A549 (cell line): ENCODE data around the gene RTN4. TPM values are rescaled to one million over a fixed set of nuclear protein-coding genes. Genes with fewer than 3 reads are reported as not detected.
A peak's percentile ranks its signal among the peaks of the same experiment; 100 is the strongest.

Experiments used
- ATOH8 ChIP-seq: fragments of 250-450 bp; sonication (Bioruptor Pico); IDR thresholded peaks from 2 replicates; pipeline ENCODE4 v1.5.0; 2020; ENCODE audit warnings: low read depth, mild to moderate bottlenecking, moderate library complexity
- BHLHE40 ChIP-seq: IDR thresholded peaks from 2 replicates; pipeline ENCODE4 v1.6.1; 2012; ENCODE audit warnings: low read depth, low read length, inconsistent platforms
- CBX2 ChIP-seq: fragments of 200-600 bp; sonication (generic); IDR thresholded peaks from 2 replicates; pipeline ENCODE4 v1.6.1; 2016; ENCODE audit warnings: low read depth, mild to moderate bottlenecking, borderline replicate concordance
- CTCF ChIP-seq: fragments of >200 bp; sonication (Bioruptor Twin); formaldehyde crosslinking; IDR thresholded peaks from 3 replicates; pipeline ENCODE4 v1.5.1; 2016
- E2F6 ChIP-seq: IDR thresholded peaks from 2 replicates; pipeline ENCODE4 v1.6.1; 2012; ENCODE audit warnings: low read depth, borderline replicate concordance
- EHMT2 ChIP-seq: fragments of 200-600 bp; sonication (generic); IDR thresholded peaks from 2 replicates; pipeline ENCODE4 v1.6.1; 2016; ENCODE audit warnings: antibody characterized with exemption, low read depth, mild to moderate bottlenecking, moderate library complexity
- EP300 ChIP-seq, 2 experiments: fragments of >200 bp; sonication (Bioruptor Twin); formaldehyde crosslinking; IDR thresholded peaks; 2 replicates in 1 of 2; 3 replicates in 1 of 2; pipeline ENCODE4 v1.6.1; 2016 to 2017
- FOSB ChIP-seq: fragments of 250-450 bp; sonication (Bioruptor Pico); IDR thresholded peaks from 2 replicates; pipeline ENCODE4 v1.5.0; 2020; ENCODE audit warnings: mild to moderate bottlenecking, moderate library complexity
- HEYL ChIP-seq: fragments of 250-450 bp; sonication (Bioruptor Pico); IDR thresholded peaks from 2 replicates; pipeline ENCODE4 v1.8.0; 2021; ENCODE audit warnings: mild to moderate bottlenecking, moderate library complexity
- HOXA7 ChIP-seq: fragments of 250-450 bp; sonication (Bioruptor Pico); IDR thresholded peaks from 2 replicates; pipeline ENCODE4 v1.5.0; 2020; ENCODE audit warnings: mild to moderate bottlenecking, moderate library complexity
- HOXB13 ChIP-seq: fragments of 250-450 bp; sonication (Bioruptor Pico); IDR thresholded peaks from 2 replicates; pipeline ENCODE4 v1.5.0; 2020; ENCODE audit warnings: low read depth, mild to moderate bottlenecking, moderate library complexity
- JUN ChIP-seq, 2 experiments: fragments of >200 bp; sonication (Bioruptor Twin); formaldehyde crosslinking; IDR thresholded peaks; 2 replicates in 1 of 2; 3 replicates in 1 of 2; pipeline ENCODE4 v1.6.1; 2016 to 2017
- KDM1A ChIP-seq: fragments of 200-600 bp; sonication (generic); IDR thresholded peaks from 2 replicates; pipeline ENCODE4 v1.6.1; 2016; ENCODE audit warnings: low read depth, mild to moderate bottlenecking
- MAFK ChIP-seq: fragments of 450-650 bp; IDR thresholded peaks from 2 replicates; pipeline ENCODE4 v1.6.1; 2014; ENCODE audit not compliant: partially characterized antibody
- MAX ChIP-seq: IDR thresholded peaks from 2 replicates; pipeline ENCODE4 v1.6.1; 2012
- MAZ ChIP-seq: fragments of 150-350 bp; IDR thresholded peaks from 2 replicates; pipeline ENCODE4 v1.6.1; 2014; ENCODE audit warnings: antibody characterized with exemption, low read depth, low read length, borderline replicate concordance
- MYC ChIP-seq: IDR thresholded peaks from 2 replicates; pipeline ENCODE4 v1.6.1; 2012; ENCODE audit warnings: mild to moderate bottlenecking, inconsistent platforms, low read length, improper control_type of control experiment, borderline replicate concordance
- NFE2L2 ChIP-seq: fragments of 150-350 bp; conservative IDR thresholded peaks from 2 replicates; pipeline ENCODE4 v1.6.1; 2014; ENCODE audit warnings: low read length
- NR3C1 ChIP-seq: fragments of >200 bp; sonication (Bioruptor Twin); formaldehyde crosslinking; IDR thresholded peaks from 3 replicates; pipeline ENCODE4 v1.6.1; 2017
- PBX3 ChIP-seq: IDR thresholded peaks from 2 replicates; pipeline ENCODE4 v1.6.1; 2012
- PHF8 ChIP-seq: fragments of 200-600 bp; sonication (generic); IDR thresholded peaks from 2 replicates; pipeline ENCODE4 v1.6.1; 2016; ENCODE audit warnings: low read depth, mild to moderate bottlenecking, antibody characterized with exemption, moderate library complexity, borderline replicate concordance
- POLR2A ChIP-seq: IDR thresholded peaks from 2 replicates; pipeline ENCODE4 v1.6.1; 2012; ENCODE audit warnings: mild to moderate bottlenecking, low read length
- POLR2AphosphoS2 ChIP-seq: conservative IDR thresholded peaks from 2 replicates; pipeline ENCODE4 v1.6.1; 2012; ENCODE audit warnings: low read length, improper control_type of control experiment, inconsistent platforms
- RAD21 ChIP-seq, 2 experiments: fragments of >200 bp in 1 of 2; sonication (Bioruptor Twin) in 1 of 2; formaldehyde crosslinking in 1 of 2; IDR thresholded peaks in 1 of 2; conservative IDR thresholded peaks in 1 of 2; 2 replicates in 1 of 2; 3 replicates in 1 of 2; pipeline ENCODE4 v1.6.1; 2012 to 2018; ENCODE audit warnings: inconsistent platforms in 1 of 2
- RARB ChIP-seq: fragments of 250-450 bp; sonication (Bioruptor Pico); IDR thresholded peaks from 2 replicates; pipeline ENCODE4 v1.8.0; 2021; ENCODE audit warnings: mild to moderate bottlenecking, moderate library complexity
- RCOR1 ChIP-seq: fragments of 150-350 bp; IDR thresholded peaks from 2 replicates; pipeline ENCODE4 v1.6.1; 2014; ENCODE audit warnings: antibody characterized with exemption, low read length, low read depth
- REST ChIP-seq: fragments of 200-600 bp; sonication (generic); IDR thresholded peaks from 2 replicates; pipeline ENCODE4 v1.6.1; 2016; ENCODE audit warnings: antibody characterized with exemption, mild to moderate bottlenecking, moderate library complexity
- RNF2 ChIP-seq: fragments of 200-600 bp; sonication (generic); IDR thresholded peaks from 2 replicates; pipeline ENCODE4 v1.6.1; 2016; ENCODE audit warnings: low read depth, mild to moderate bottlenecking, antibody characterized with exemption, moderate library complexity, borderline replicate concordance
- SREBF2 ChIP-seq: fragments of 450-650 bp; IDR thresholded peaks from 2 replicates; pipeline ENCODE4 v1.6.1; 2014; ENCODE audit warnings: mild to moderate bottlenecking, moderate library complexity
- TFCP2L1 ChIP-seq: fragments of 250-450 bp; sonication (Bioruptor Pico); IDR thresholded peaks from 2 replicates; pipeline ENCODE4 v1.5.0; 2021; ENCODE audit warnings: mild to moderate bottlenecking
- USF2 ChIP-seq: fragments of 450-650 bp; IDR thresholded peaks from 2 replicates; pipeline ENCODE4 v1.6.1; 2014; ENCODE audit warnings: antibody characterized with exemption
- ZC3H11A ChIP-seq: fragments of 450-650 bp; IDR thresholded peaks from 2 replicates; pipeline ENCODE4 v1.6.1; 2014; ENCODE audit warnings: antibody characterized with exemption, mild to moderate bottlenecking
- ZFP36 ChIP-seq: fragments of 450-650 bp; IDR thresholded peaks from 2 replicates; pipeline ENCODE4 v1.6.1; 2014; ENCODE audit warnings: borderline replicate concordance; ENCODE audit not compliant: partially characterized antibody
- ZNF302 ChIP-seq: fragments of 250-450 bp; sonication (Bioruptor Pico); IDR thresholded peaks from 2 replicates; pipeline ENCODE4 v1.9.0; 2021; ENCODE audit warnings: inconsistent platforms, mild to moderate bottlenecking, moderate library complexity
- polyA plus RNA-seq, 4 experiments: library from polyadenylated mRNA; depleted of rRNA in 3 of 4; stranded (reverse); fragments of >200 nt; fragmentation: RNase III in 1 of 4; extraction: RNeasy Plus Mini Kit Qiagen cat#74134 plus additional on column Dnase treatment in 1 of 4; gene quantifications; 2 replicates in 3 of 4; 3 replicates in 1 of 4; pipeline ENCODE4 v1.2.3, GENCODE V29; 2011 to 2017

RTN4 gene
- polyA plus RNA-seq, 2 of the 4 experiments (the other 2 are of a cell fraction): 302 to 403 TPM

GRCh38 chr2:55049043-55049820, 1.0 kb downstream of the RTN4 start (continued):
- no peak for TF ChIP-seq CBX2
- no peak for TF ChIP-seq ZFP36
- peak; percentile 15; the same call in 1 of the 2 replicates for TF ChIP-seq E2F6
- no peak for TF ChIP-seq KDM1A
- no peak for TF ChIP-seq REST
- no peak for TF ChIP-seq ZNF302 (CRISPR knock-in tag)
- TF ChIP-seq MAFK: no peak
- no peak for TF ChIP-seq USF2
- TF ChIP-seq RAD21 (conservative IDR thresholded peaks at IDR 0.05 in 1 of 2, IDR thresholded peaks at IDR 0.05 in 1 of 2): peak; percentile 60 to 70
- peak; percentile 86 for TF ChIP-seq MAX
- TF ChIP-seq ATOH8 (CRISPR knock-in tag): no peak
- TF ChIP-seq NR3C1: no peak
- no peak; a peak in 1 of 5 replicates for TF ChIP-seq JUN (IDR thresholded peaks at IDR 0.05)
- TF ChIP-seq PBX3: no peak
- no peak for TF ChIP-seq FOSB (CRISPR knock-in tag)
- no peak for TF ChIP-seq RARB (CRISPR knock-in tag)
- TF ChIP-seq POLR2AphosphoS2: 0 out of 2 replicates have a peak, but pooled peaks have one; percentile 14
- TF ChIP-seq PHF8: peak; percentile 58; the same call in 1 of the 2 replicates
- TF ChIP-seq HOXA7: no peak
- TF ChIP-seq POLR2A: peak; percentile 35; the same call in 1 of the 2 replicates
- TF ChIP-seq TFCP2L1 (CRISPR knock-in tag): no peak
- TF ChIP-seq RCOR1: no peak
- TF ChIP-seq SREBF2: no peak
- peak; percentile 88 for TF ChIP-seq MYC
- TF ChIP-seq MAZ: no peak
- TF ChIP-seq CTCF: peak; percentile 59
- no peak for TF ChIP-seq EP300 (IDR thresholded peaks at IDR 0.05)
- no peak for TF ChIP-seq BHLHE40
- no peak for TF ChIP-seq HOXB13 (CRISPR knock-in tag)
- TF ChIP-seq NFE2L2: no peak
- TF ChIP-seq RNF2: no peak
- TF ChIP-seq EHMT2: no peak
- TF ChIP-seq ZC3H11A: no peak
- no peak for TF ChIP-seq HEYL
